Stimulated activated CD8-positive, alpha-beta memory T cell treated with anti-CD3 and anti-CD28 coated beads, Interleukin-12 subunit alpha, Interleukin-12 subunit beta, amount 100 ng/mL, for 4 hours (primary cell): ENCODE measurements around the gene CHRNA4.
"Not testable (repeated sequence)": the region's sequence is repeated elsewhere in the genome, so short reads cannot be mapped to it uniquely, and the experiment has no call there.

Source experiments
- DNase-seq: peaks from one replicate; pipeline ENCODE4 v3.0.0-alpha.2; 2020; ENCODE audit warnings: low read depth

CHRNA4 gene

DNA sequence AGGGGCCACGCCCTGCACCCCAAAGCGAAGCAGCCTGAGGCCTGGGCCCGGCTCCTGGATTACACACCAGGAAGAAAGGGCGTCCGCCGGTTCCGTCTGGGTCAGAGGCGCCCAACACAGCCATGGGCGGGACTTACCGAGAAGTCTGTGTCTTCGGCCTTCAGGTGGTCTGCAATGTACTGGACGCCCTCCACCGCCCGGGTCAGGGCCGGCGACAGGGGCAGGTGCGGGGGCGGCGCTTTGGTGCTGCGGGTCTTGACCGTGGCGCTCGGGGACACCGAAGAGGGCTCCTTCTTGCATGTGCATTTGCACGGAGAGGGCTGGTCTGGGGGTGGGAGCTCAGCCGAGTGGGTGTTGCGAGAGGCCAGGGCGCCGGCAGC is 11.6 kb downstream of the CHRNA4 start:
- DNase-seq = no peak

DNA sequence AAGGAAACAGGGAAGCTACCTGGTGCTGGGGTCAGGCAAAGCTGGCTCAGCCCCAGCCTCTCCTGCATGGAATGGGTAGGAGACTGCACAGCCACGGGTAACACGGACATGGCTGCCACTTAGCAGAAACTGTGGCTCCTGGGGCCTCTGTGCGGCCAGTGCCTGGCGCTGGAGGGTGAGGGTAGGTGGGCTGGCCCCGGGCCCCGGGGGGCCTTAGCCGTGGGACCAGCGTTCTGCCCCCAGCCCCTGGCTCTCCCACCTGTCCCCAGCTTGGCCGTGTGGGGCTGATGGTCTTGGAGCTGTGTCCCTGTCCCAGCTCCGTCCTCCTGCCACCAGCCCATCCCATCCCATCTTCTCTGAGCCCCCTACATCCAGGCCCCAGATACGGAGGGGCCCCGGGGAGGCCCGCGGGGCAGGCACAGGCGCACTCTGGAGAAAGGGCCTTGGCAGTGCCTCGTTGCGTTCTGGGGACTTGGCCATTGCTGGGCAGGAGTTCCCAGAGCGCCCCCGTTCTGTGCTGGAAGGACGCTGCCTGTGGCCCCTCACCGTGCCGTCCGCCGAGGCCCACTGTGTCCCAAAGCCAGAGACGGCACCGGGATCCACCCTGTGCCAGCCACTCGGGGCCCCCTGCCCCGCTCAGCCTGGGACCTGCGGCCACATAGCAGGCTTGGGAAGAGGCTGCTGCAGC is 12.2 kb downstream of the CHRNA4 start:
- DNase-seq = no peak

DNA sequence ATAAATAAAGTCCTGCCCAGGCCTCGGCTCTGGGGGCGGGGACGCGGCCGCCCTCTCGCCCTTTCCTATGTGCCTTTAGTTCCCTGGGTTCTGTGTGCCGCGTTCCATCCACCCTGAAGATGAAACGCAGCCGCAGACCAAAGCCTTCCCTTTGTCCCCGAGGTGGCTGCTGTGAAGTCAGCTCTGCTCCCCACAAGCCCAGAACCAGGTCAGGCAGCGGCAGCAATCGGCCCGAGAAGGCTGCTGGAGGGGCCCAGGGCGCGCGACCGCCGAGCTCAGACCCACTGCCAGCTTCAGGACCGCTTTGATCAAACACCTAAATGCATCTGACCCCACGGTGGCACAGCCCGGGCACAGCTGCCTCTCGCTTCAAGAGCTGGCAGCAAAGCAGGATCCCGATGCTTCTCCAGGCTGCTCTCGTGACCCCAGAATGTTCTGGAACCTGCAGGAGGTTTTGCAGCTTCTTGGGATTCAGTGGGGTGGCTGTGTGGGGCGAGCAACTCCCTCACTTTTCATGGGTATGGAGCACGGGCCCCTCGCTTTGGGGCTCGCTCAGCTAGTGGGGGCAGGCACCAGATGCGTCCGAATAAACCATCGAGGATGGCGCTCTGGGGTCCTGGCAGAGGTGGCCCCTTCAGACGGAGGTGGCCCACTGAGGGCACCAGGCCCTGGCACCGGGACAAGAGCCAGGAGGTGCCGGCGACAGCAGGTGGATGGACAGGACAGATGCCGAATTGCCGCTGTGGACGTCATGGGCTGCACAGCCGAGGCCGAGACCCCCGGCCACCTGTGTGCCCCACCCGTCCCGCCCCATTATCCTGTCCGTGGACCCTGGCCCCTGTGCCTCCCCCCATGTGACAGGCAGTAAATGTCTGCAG is 13.0 kb downstream of the CHRNA4 start:
- no peak for DNase-seq

DNA sequence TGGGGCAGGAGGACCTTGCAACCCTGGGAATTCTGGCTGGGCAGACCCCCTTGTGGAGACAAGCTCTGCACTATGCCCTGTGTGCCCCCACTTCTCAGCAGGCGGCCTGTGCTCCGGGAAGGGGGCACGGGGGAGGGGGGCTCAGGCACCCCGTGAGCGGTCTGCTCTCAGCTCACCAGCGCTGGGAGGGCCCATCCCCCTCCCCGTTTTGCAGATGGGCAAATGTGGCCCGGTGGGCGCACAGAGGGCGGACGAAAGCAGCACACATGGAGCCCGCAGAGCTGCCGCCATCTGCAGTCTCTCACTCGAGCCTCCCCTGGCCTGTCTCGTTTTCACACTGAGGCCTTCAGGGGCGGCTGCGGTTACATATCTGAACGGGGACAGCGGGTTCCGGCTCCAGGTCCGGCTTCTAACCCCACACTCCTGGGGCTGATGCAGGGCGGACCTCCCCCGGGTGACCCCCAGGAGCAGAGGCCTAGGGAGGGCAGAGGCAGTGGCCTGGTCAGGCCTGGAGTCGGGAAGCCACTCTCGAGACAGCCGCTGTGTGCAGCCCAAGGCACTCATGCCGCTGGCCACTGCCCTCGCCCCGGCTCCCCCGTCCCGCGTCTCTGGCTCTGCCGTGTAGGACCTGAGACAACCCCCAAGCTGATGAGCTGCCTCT is 13.9 kb downstream of the CHRNA4 start:
- no peak for DNase-seq

DNA sequence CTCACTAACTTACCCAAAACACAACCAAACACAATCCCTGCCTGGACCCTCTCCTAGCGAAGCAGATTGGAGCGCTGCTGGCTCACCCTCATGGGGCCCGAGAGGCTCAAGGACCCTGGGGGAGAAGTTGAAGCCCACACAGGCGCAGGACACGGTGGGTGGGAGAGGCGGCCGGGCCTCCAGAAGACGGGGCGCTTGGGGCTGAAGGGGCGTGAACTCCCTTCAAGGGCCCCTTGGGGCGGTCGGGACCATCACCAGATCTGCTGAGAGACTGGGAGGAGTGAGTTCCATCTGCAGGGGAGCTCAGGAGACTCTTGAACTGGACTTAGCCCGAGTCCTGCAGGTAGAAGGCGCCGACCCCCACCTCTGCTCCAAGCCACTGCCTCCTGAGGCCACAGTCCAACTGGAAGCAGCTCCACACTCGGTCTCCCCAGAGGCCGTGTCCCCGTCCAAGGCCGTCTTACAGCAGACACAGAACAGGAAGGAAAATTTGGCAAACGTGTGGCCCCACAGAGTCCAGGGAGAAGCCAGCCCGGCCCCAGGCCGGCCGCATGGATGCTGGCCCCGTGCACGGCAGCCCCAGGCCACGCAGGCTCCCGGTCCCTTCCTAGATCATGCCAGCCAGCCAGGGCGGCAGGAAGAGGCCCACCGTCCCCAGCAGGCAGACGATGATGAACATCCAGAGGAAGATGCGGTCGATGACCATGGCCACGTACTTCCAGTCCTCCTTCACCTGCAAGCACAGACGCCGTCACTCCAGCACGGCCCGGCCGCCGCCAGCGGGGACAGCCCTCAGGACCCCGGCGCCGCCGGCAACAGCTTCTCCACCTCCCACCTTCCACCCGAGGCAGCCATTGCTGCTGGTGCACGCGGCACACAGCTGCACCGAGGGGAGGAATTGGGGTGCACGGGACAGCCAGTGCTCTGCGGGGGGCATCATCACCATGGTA is 14.7 kb downstream of the CHRNA4 start:
- DNase-seq = no peak

DNA sequence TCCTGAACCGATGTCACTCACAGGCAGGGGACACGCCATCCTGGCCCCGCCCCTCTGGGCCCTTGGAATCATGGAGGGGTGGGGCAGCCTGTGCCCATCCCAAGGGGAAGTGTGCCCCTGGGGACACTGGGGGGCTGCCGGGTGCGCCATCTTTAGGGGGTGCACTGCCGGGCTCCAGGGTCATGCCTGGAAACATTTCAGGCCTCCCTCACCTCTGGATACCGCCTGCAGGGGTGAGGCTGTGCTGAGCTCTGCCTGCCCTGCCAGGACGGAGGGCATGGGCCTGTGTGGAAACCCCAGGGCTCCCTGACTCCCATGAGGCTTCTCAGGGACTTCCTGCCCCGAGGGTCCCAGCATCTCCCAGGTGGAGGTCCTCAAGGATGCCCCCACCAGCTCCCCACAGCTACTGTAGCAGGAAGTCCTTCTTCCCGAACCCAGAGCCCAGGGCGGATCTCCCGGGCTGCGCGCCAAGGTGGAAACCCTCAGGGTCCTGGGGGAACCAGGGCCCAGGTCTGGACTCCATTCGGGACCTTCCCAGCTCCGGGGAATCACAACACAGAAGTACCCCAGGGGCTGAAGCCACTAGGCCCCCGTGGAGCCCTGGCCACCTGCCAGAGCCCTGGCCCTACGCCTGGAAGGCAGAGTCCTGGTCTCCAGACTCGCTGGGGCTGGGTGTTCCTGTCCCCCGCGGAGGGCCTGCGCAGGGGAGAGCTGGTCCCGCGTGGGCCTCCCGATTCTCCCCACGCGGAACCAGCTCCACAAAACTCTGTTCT is 15.6 kb downstream of the CHRNA4 start:
- no peak for DNase-seq

DNA sequence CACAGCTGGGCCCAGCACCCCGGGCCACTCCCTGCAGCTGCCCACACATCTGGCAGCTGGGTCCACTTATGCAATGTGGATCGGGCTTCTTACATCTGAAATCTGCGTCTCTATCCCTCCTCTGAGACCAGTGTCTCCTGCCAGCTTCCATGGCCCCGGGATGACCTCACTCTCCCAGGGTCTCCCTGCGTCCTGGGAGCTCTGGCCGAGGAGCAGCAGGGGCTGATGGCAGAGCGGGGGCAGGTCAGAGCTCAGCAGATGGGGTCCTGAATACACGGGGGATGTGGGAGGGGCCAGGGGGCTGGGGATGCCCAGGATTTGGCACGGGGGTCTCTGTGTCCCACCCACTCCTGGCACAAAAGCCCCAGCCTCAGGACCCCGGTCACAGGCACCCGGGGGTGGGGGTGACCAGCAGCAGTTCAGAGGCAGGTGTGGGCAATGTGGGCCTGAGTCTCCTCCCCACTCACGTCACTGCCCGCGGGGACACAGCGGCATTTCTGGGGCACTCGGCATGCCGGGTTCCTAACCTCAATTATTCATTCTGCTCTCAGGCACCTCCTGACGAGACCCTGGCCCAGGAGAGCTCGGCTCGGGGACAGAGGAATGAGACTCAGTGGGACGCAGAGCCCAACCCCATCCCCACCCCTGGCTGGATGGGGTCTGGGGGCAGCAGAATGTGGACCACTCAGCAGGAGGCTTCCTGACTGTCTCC is 16.4 kb downstream of the CHRNA4 start:
- no peak for DNase-seq

DNA sequence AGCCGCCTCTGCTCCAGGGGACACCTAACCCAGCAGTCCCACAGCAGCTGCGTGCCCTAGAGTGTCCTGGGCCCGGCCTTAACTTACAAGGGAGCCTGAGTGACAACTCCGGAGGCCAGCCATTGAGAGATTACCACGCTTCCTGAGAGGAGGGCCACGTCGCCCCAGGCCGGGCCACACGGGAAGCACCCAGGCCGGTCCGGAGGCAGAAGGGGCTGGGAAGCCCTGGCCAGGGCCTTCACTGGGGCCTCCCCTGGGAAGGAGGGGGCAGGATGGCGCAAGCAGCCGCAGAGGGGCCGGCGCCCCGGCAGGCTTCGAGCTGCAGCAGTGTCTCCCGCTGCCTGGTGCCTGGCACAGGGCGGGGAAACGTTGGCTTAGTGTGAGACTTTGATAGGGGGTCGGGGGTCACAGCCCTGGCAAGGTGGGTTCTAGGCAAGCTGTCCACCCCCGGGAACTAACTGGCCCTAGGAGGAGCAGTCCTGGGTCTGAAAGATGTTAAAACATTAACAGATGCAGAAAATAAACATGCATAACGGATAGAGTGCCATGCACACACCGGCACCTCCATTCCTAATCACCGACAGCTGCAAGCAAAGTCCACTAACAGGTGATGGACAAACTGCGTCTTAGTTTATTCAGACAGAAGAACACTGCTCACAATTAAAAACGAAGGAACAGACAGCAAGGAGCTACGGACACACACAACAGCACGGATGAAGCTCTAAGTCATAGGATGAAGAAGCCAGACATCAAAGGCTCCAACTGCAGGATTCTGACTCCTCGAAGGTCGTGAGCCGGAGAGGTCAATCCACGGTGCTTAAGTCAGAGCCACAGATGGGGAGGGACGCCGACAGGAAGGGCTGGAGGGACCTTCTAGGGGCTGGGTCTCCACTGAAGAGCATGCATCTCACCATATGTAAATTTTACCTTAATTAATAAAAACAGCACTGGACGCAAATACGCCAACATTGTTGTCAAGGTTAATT is 17.4 kb downstream of the CHRNA4 start:
- no peak for DNase-seq

DNA sequence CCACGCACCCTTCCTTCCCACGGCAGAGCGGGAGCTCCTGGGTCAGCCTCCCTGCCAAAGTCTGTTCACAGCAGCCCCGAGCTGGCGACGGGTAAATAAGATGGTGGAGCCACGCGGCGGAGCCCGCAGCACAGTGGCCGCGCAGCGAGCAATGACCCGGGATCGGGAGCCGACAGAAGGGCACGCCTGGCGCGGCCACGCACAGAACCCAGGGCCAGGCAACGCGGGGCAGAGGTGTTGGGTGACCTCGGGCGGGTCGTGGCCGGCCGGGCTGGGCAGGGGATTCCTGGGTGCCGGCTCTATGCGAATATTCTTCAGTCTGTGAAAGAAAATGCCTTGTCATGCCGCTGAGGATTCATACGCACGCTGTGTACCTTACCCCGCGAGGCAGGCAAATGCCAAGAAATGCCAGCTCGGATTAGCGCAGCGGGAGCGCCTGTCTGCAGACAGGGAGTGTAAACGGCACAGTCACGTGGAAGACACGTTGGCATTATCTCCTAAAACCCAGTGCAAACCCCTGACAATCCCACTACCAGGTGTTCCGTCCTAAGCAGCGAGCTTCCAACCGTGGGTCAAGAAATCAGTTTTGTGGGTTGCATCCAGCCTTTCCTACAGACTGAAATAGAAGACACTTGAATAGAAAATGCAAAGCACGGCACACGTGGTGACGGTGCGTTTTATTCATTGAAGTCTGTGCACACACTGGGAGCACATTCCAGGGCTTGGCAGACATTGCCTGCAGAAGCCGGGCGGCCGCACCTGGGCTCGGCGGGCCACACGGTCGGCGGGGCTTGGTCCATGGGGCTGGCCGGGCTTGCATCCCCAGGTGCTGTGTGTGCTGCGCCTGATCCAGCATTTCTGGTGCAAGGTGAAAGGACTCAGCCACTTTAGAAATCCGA is 18.3 kb downstream of the CHRNA4 start:
- no peak for DNase-seq

DNA sequence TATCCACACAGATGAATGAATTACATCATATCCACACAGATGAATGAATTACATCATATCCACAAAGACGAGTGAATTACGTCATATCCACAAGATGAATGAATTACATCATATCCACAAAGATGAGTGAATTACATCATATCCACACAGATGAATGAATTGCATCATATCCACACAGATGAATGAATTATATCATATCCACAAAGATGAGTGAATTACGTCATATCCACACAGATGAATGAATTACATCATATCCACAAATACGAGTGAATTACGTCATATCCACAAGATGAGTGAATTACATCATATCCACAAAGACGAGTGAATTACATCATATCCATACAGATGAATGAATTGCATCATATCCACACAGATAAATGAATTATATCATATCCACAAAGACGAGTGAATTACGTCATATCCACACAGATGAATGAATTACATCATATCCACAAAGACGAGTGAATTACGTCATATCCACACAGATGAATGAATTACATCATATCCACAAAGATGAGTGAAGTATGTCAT is 20.9 kb downstream of the CHRNA4 start:
- DNase-seq = not testable (repeated sequence)

DNA sequence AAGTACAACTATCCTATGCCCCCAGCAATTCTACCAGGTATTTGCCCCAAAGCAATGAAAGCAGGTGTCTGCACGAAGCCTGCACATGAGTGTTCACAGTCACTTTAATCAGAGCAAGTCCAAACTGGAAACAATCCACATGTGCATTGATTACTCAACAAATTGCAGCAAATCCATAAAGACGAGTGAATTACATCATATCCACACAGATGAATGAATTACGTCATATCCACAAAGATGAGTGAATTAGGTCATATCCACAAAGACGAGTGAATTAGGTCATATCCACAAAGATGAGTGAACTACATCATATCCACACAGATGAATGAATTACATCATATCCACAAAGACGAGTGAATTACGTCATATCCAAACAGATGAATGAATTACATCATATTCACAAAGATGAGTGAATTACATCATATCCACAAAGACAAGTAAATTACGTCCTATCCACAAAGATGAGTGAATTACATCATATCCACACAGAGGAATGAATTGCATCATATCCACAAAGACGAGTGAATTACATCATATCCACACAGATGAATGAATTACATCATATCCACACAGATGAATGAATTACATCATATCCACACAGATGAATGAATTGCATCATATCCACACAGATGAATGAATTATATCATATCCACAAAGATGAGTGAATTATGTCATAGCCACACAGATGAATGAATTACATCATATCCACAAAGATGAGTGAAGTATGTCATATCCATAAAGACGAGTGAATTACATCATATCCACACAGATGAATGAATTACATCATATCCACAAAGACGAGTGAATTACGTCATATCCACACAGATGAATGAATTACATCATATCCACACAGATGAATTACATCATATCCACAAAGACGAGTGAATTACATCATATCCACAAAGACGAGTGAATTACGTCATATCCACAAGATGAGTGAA is 21.7 kb downstream of the CHRNA4 start:
- not testable (repeated sequence) for DNase-seq

DNA sequence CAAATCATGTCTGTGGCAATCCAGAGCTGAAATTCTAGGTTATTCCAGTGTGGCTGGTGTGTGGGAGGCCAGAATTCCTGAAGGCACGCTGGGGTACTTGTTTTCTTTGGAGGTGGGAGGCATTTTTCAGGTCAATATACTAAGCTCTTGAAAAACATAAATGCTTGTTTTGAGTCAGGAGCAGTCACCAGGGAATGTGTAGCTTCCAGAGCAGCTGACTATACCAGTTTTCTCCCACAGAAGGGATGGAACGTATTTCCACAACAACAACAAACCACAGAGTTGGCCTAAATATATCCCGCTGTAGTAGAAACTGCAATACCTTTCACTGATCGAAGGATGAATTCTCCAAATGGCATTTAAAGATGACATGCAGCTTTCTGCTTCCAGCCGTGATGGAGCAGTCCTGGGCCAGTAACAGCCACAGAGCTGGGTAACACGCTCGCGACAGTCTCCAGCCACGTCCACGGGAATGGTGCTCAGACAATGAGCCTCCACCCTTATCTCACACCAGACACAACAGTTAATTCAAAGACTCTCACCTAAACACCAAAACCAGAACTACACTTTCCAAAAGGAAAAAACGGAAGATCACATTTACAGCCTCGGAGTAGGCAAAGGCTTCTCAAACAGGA is 23.2 kb downstream of the CHRNA4 start:
- DNase-seq = no peak

DNA sequence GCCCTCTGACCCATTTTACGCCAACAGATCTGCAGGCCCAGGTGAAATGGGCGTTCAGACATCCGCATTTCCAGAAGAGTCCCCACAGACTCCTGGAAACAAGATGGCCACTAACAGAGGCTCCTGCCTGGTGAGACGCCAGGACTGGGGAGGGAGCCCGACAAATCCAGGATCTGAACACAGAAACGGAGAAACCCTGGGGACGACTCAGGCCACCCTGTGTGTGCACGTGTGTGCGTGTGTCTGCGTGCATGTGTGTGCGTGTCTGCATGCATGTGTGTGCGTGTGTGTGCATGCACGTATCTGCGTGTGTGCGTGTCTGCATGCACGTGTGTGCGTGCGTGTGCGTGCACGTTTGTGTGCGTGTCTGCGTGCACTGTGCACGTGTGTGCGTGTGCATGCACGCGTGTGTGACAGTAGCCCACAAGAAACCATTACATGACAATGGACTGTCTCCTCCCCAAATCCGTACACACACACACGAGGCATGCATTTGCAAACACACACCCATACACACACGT is 24.9 kb downstream of the CHRNA4 start:
- no peak for DNase-seq

DNA sequence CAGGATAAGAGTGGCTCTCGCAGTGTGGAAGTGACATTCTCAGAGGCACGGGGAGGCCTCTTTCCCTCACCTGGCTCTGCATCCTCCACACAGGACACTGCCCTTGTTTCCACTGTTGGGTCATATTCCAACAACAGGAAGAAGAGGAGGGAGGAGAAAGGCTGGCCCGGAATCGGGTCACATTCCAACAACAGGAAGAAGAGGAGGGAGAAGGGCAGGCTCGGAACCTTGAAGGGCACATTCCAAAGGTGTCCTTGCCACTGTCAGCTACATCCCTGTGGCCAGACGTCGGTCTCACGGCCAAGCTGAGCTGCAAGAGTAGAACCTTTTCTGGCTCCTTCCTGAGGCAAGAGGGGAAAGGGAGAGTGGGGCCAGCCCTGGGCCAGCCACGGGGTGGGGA is 25.4 kb downstream of the CHRNA4 start:
- no peak for DNase-seq

DNA sequence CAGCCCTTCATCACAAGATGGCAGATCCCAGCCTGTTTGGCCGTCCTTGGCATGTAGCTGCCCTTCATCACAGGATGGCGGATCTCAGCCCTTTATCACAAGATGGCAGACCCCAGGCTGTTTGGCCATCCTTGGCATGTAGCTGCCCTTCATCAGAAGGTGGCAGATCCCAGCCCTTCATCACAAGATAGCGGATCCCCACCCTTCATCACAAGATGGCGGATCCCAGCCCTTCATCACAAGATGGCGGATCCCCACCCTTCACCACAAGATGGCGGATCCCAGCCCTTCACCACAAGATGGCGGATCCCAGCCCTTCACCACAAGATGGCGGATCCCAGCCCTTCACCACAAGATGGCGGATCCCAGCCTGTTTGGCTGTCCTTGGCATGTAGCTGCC is 26.1 kb downstream of the CHRNA4 start:
- not testable (repeated sequence) for DNase-seq

DNA sequence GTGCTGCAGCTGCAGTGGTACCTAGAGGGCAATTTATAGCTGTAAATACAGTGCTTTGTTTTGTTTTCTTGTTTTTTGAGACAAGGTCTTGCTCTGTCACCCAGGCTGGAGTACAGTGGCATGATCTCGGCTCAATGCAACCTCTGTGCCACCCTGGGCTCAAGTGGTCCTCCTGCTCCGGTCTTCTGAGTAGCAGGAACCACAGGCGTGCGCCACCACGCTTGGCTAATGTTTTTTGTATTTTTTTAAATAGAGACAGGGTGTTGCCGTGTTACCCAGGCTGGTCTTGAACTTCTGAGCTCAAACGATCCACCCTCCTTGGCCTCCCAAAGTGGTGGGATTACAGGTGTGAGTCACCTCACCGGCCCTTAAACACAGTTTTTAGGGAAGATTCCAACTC is 26.8 kb downstream of the CHRNA4 start:
- DNase-seq = no peak
